Naive B cell (primary cell): ENCODE data around the gene PODXL. TPM values are rescaled to one million over a fixed set of nuclear protein-coding genes. Genes with fewer than 3 reads are reported as not detected.
A peak's percentile ranks its signal among the peaks of the same experiment; 100 is the strongest.

Experiments
- ATAC-seq, 2 donors: fragments of 150-1000 bp; cut with Tn5 transposase; 2 replicates each; pipeline ENCODE4 v1.10.0; 2021; ENCODE audit warnings: low read depth in 2 of 2, mild to moderate bottlenecking in 2 of 2, moderate library complexity in 2 of 2
- DNase-seq: peaks from one replicate; pipeline ENCODE4 v3.0.0; 2022
- H3K27ac Mint-ChIP-seq, 6 donors: one replicate each; pipeline ENCODE4 v1.8.0; 2020 to 2022; ENCODE audit warnings: mild to moderate bottlenecking in 6 of 6, mixed read lengths in 6 of 6, moderate library complexity in 5 of 6, inconsistent platforms in 2 of 6
- H3K27me3 Mint-ChIP-seq, 3 donors: one replicate each; pipeline ENCODE4 v1.8.0; 2021 to 2022; ENCODE audit warnings: mixed read lengths in 3 of 3, mild to moderate bottlenecking in 1 of 3
- H3K36me3 Mint-ChIP-seq, 2 donors: one replicate each; pipeline ENCODE4 v1.8.0; 2020 to 2022; ENCODE audit warnings: mixed read lengths in 2 of 2, inconsistent platforms in 1 of 2, mild to moderate bottlenecking in 1 of 2
- H3K4me1 Mint-ChIP-seq, 3 donors: one replicate each; pipeline ENCODE4 v1.8.0; 2020 to 2022; ENCODE audit warnings: mixed read lengths in 3 of 3, inconsistent platforms in 1 of 3, mild to moderate bottlenecking in 1 of 3, moderate library complexity in 1 of 3
- H3K4me3 Mint-ChIP-seq, 8 donors: one replicate each; pipeline ENCODE4 v1.8.0; 2020 to 2022; ENCODE audit warnings: mild to moderate bottlenecking in 8 of 8, mixed read lengths in 8 of 8, moderate library complexity in 8 of 8, inconsistent platforms in 2 of 8
- H3K9me3 Mint-ChIP-seq, 7 donors: one replicate each; pipeline ENCODE4 v1.8.0; 2020 to 2022; ENCODE audit warnings: mixed read lengths in 7 of 7, mild to moderate bottlenecking in 5 of 7, inconsistent platforms in 2 of 7, moderate library complexity in 1 of 7
- polyA plus RNA-seq, 6 donors: library from polyadenylated mRNA; unstranded; fragments of 300-500 nt; fragmentation: Illumina TruSeq; gene quantifications; one replicate each; pipeline ENCODE4 v1.2.3, GENCODE V29; 2021; ENCODE audit warnings: low read depth in 6 of 6

The PODXL gene
- under 1 TPM in 5 of 6 donors, not detected in 1; 0.12 to 0.90 (median 0.68) TPM for polyA plus RNA-seq

DNA sequence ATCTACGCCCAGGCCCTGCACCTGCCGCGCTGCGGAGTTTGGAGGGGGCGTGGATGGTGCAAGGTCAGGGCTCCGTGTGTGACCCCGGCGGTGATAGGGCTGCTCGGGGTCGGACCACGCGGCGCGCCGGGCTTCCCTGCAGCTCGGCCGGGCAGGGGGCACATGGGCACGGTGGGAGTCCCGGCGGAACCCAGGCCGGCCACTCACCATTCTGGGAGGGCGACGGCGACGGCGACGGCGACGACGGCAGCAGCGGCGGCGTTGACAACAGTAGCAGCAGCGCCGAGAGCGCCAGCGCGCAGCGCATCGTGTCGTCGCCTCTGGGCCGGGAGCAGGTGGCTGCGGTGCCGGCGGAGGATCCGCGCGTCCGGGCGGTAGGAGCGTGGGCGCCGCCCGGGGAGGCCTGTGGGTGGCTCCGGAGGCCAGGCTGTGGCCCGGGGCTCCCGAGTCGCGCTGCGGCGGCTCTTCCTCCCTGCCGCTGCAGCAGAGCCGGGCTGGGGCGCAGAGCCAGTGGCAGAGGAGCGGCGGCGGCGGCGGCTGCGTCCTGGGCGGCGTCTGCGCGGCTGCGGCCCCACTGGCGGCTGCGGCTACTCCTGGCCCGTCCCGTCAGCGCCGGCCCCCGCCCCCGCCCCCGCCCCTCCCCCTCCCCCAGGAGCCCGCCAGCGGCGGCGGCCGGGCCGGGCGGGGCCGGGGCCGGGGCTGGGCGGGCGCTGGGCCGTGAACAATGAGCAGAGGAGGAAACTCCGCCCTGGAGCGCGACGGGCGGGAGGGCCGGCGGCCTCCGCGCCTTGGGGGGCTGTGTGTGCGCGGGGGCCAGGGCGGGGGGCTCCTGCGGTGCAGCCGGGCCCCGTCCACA is at the start of gene PODXL:
Gene PODXL, minus strand, starts transcription at position 576 of the 856 bp plus-strand sequence. Its CDS starts 269 bp downstream, at position 307.
- H3K9me3 Mint-ChIP-seq = no peaks in the 10 kb centered on the region
- peaks cover 23 to 35% (median 32%) of the 10 kb centered on the region in 3 donors for H3K27me3 Mint-ChIP-seq
- ATAC-seq (peak; percentile 75), DNase-seq (peak; percentile 56)
- peak within 1 kb of the TSS in 3 of 6 donors; percentile 26 to 80 (median 73) for H3K27ac Mint-ChIP-seq
- H3K4me1 Mint-ChIP-seq = peaks cover 18 to 28% (median 22%) of the 10 kb centered on the region in 3 donors
- H3K36me3 Mint-ChIP-seq = no peaks in the 10 kb centered on the region
- H3K4me3 Mint-ChIP-seq = peak within 1 kb of the TSS; percentile 87 to 94 (median 90)

DNA sequence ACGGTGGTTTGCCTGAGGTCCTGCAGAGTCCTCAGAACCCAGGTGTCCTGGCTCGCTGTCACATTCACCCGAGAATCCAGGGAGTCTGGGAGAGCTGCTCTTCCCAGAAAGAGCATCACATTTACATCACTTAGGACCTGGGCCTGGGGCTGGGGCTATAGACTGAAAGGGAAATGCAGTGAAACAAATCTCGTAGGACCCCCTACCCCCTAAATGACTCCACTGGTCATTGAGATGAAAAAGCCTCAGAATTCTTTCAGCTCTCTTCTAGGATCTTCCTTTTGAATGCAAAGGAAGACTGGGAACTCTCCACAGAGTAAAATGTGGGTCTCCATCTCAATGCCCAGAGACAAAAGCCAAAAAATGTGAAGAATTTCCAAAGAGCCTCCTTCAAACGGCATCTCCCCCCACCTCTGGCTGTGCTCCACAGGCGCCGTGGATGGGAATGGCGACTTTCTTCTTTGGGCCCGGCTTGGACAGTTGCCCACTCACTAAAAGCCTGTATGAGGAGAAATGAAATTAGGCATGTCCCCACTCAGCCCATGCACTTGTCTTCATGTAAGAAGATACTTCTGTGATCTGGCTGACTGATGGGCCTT is 49.0 kb upstream of the PODXL start:
- no peak for ATAC-seq
- peaks cover 0 to 5% (median 0%) of the 10 kb centered on the region in 7 donors for H3K9me3 Mint-ChIP-seq
- no peak for DNase-seq
- no peak overlapping the region for H3K27ac Mint-ChIP-seq
- H3K27me3 Mint-ChIP-seq = peaks cover 37 to 58% (median 54%) of the 10 kb centered on the region in 3 donors
- H3K4me3 Mint-ChIP-seq = no peak overlapping the region
- no peaks in the 10 kb centered on the region for H3K36me3 Mint-ChIP-seq
- peaks cover 0 to 5% (median 0%) of the 10 kb centered on the region in 3 donors for H3K4me1 Mint-ChIP-seq

DNA sequence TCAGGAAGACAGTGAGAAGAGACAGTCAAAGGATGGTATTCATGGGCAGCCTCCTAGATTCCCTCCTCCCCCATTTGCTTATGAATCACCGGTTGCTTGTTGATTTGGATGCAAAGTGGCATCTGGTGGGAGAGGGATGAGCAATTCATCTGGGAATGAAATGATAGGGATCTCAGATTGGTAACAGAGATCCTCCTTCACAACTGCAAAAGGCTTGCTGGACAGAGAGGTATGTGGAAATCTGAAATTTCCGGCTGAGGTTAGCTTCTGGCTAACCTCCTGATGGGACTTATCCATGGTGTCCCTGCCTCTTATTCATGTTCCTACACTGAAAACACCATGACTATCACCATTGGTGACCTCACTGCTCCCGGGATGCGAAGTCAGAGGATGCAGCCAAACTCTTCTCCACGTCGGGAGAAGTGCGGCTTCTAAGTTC is 48.4 kb upstream of the PODXL start:
- Mint-ChIP-seq H3K4me1 (peaks cover 0 to 5% (median 0%) of the 10 kb centered on the region in 3 donors), H3K9me3 (peaks cover 0 to 5% (median 0%) of the 10 kb centered on the region in 7 donors), H3K4me3 (no peak overlapping the region), H3K27me3 (peaks cover 37 to 62% (median 54%) of the 10 kb centered on the region in 3 donors), H3K36me3 (no peaks in the 10 kb centered on the region), H3K27ac (no peak overlapping the region)
- DNase-seq (no peak), ATAC-seq (no peak)

DNA sequence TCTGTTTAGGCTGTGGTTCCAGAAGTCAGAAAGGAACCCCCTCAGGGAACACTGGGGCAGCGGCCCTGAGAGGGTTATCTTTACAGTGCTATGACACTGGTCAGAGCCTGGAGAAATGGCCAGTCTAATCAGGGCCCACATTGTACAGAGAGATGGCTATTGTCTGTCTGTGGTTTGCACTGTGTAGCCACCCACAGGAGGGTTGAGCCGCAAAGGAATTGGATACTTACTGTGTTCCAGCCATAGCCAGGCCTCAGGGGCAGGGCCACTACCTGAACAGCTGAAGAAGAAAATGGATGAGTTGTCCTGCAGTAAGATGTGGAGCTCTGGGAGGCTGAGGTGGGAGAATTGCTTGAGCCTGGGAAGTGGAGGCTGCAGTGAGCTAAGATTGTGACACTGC is 47.5 kb upstream of the PODXL start:
- H3K27me3 Mint-ChIP-seq = peaks cover 37 to 62% (median 54%) of the 10 kb centered on the region in 3 donors
- DNase-seq (no peak), ATAC-seq (no peak)
- peaks cover 0 to 5% (median 0%) of the 10 kb centered on the region in 7 donors for H3K9me3 Mint-ChIP-seq
- H3K36me3 Mint-ChIP-seq = no peaks in the 10 kb centered on the region
- H3K27ac Mint-ChIP-seq = no peak overlapping the region
- H3K4me3 Mint-ChIP-seq = no peak overlapping the region
- H3K4me1 Mint-ChIP-seq = peaks cover 0 to 5% (median 0%) of the 10 kb centered on the region in 3 donors

DNA sequence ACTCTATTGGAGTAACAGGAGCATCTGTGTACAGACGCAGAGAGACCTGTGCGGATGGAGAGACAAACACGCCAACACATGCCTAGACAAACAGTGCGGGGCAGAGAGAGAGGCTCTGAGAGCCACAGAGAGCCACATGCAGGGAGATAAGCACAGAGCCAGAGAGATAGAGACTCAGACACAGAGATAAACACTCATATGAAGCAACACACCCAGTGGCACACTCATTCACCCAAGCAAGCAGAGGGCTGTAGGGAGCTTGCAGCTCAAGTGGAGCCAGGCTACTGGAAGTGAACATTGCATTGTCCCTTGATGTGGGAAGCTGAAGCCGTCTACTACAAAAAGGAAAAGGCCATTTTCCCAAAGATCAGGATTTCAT is 46.6 kb upstream of the PODXL start:
- no peaks in the 10 kb centered on the region for H3K36me3 Mint-ChIP-seq
- ATAC-seq = no peak

DNA sequence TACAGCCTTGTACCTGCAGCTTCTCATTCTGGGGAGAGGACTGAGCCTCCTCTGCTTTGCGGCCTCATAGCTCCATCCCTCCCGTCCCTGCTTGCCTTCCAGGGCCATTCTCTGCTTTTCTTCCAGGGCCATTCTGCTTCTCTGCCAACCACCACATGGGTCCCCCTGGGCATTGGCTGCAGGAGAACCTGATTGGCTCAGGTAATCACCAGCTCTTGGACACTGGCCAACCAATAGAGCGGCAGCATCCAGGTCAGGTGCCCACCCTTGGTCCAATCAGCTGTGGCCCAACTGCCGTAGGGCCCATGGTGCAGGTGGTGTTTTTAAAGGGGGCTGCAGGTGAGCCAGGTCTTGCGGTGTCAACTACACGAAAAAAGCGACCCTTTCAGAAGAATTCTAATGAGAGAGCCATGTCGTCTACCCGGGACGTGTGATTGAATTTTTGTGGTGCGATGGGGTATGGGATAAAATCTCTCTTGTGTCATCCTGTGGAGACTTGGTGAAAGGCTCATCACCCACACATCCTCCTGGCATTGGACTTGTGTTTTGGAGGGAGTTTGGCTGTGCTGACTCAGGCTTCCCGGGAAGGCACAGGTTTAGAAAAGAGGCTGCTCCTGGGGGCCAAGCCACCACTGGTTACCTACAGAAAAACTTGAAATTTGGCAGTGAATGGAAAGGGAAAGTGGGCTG is 46.0 kb upstream of the PODXL start:
- no peak overlapping the region for H3K4me3 Mint-ChIP-seq
- H3K27ac Mint-ChIP-seq = peak overlapping the region in 2 of 6 donors; percentile 23 to 62
- H3K4me1 Mint-ChIP-seq = peaks cover 0 to 5% (median 0%) of the 10 kb centered on the region in 3 donors

More for the DNA sequence above, 46.6 kb upstream of the PODXL start:
- peaks cover 34 to 62% (median 50%) of the 10 kb centered on the region in 3 donors for H3K27me3 Mint-ChIP-seq
- peaks cover 0 to 5% (median 0%) of the 10 kb centered on the region in 7 donors for H3K9me3 Mint-ChIP-seq
- H3K4me3 Mint-ChIP-seq = no peak overlapping the region
- peak overlapping the region in 2 of 6 donors; percentile 4 to 8 for H3K27ac Mint-ChIP-seq
- peaks cover 0 to 5% (median 0%) of the 10 kb centered on the region in 3 donors for H3K4me1 Mint-ChIP-seq
- no peak for DNase-seq

DNA sequence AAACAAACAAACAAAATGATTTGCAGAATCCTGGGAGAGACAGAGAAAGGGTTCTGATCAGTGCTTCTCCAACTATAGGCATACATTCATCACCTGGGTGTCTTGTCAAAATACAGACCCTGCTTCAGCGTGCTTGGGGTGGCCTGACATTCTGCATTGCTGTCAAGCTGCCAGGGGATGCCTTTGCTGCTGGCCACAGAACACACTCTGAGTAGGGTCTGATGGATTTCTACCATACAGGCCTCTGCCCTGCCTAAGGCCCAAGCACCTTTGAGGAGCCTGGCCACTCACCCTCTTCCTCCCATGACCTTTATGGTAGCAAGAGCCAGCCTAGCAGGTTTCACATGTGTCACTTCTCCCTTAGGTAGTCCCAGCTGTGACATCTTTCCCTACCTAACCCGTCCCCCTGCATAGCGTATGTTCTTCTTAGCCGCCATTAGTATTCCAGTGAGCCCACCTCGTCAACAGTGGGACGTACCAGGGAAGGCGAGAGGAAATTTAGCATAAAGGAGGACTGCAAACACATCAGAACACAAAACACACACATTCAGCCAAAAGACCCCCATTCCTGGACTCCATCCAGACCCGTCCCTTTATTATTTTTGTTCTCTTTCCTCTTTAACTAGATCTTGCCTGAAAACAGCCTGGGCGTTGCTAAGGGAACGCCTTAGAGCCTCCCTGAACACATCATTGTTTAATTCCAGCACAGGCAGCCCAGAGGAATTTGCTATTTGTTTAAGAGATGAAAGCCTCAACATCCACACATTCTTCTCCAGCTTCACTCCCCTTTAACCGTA is 43.9 kb upstream of the PODXL start:
- Mint-ChIP-seq H3K9me3 (peaks cover 0 to 3% (median 0%) of the 10 kb centered on the region in 7 donors), H3K27me3 (peaks cover 28 to 48% (median 31%) of the 10 kb centered on the region in 3 donors), H3K36me3 (no peaks in the 10 kb centered on the region), H3K27ac (no peak overlapping the region), H3K4me1 (no peaks in the 10 kb centered on the region), H3K4me3 (no peak overlapping the region)
- DNase-seq (no peak), ATAC-seq (no peak)

More for the DNA sequence above, 46.0 kb upstream of the PODXL start:
- no peak for DNase-seq
- H3K27me3 Mint-ChIP-seq = peaks cover 33 to 57% (median 44%) of the 10 kb centered on the region in 3 donors
- H3K9me3 Mint-ChIP-seq = peaks cover 0 to 4% (median 0%) of the 10 kb centered on the region in 7 donors
- ATAC-seq = no peak
- H3K36me3 Mint-ChIP-seq = no peaks in the 10 kb centered on the region

DNA sequence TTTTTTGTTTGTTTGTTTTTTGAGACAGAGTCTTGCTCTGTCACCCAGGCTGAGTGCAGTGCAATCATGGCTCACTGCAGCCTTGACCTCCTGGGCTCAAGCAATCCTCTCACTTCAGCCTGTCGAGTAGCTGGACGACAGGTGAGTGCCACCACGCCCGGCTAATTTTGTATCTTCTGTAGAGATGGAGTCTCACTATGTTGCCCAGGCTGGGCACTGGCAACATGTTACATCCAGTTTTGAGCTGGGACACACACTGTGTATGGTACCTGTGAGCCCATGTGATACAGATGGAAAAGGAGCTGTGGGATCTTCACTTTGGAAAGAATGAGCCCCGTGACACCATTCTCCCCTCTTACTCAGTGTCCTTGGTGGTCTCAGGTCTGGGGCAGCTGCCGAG is 40.4 kb upstream of the PODXL start:
- DNase-seq = no peak
- H3K27ac Mint-ChIP-seq = no peak overlapping the region
- no peak for ATAC-seq
- no peak overlapping the region for H3K4me3 Mint-ChIP-seq
- H3K4me1 Mint-ChIP-seq = no peaks in the 10 kb centered on the region
- H3K9me3 Mint-ChIP-seq = peaks cover 0 to 2% (median 0%) of the 10 kb centered on the region in 7 donors
- peaks cover 0 to 24% (median 10%) of the 10 kb centered on the region in 3 donors for H3K27me3 Mint-ChIP-seq
- no peaks in the 10 kb centered on the region for H3K36me3 Mint-ChIP-seq

DNA sequence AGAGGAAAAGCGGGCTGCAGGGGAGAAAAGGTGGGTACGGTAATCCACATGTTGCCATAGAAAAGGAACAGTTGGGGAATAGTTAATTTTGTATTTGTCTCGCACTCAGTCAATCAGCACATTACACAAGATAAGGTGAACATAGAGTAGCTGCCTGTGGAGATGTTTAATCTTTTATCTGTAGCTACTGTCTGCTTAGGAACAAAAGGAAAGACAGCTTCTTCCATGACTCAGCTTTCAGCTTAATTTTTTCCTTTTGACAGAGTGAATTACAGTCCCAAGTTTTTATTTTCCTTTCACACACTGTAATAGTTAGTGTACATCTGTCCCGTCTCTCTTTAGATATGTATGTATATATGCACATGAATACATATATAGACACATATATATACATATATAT is 39.3 kb upstream of the PODXL start:
- Mint-ChIP-seq H3K4me3 (no peak overlapping the region), H3K27me3 (peaks cover 0 to 30% (median 7%) of the 10 kb centered on the region in 3 donors), H3K36me3 (no peaks in the 10 kb centered on the region), H3K9me3 (no peaks in the 10 kb centered on the region), H3K4me1 (no peaks in the 10 kb centered on the region), H3K27ac (no peak overlapping the region)
- no peak for ATAC-seq
- no peak for DNase-seq

DNA sequence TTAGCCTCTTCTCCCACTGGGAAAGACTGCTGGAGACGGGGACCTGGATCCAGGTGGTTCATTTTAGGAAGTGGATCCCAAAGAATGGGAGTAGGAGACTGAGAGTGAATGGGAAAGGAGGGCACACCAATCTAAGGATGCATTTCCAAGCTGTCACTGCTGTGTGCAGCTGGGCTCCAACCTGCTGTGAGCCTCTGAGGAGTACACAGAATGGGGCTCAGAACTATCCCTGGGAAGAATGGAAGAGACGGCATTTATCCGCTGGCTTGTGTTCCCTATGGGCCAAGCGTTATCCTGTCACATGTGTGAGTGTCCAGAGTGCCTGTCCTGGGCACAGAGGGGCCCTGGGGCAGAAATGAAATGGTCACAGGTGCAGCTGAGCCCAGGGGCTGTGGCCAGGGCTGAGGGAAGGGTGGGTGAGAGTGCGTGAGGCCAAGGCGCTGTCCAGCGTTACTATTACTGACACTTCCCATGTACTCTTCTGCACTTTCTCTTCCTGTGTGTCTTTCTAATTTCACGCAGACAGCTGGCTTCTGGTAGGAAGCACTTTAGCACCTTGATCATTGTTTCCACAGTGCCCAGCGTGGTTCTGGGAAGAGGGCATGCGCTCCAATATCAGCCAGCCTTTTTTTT is 35.4 kb upstream of the PODXL start:
- no peak for ATAC-seq
- H3K27me3 Mint-ChIP-seq = peaks cover 0 to 24% (median 6%) of the 10 kb centered on the region in 3 donors
- no peak for DNase-seq
- H3K9me3 Mint-ChIP-seq = no peaks in the 10 kb centered on the region
- H3K4me1 Mint-ChIP-seq = no peaks in the 10 kb centered on the region
- no peaks in the 10 kb centered on the region for H3K36me3 Mint-ChIP-seq
- H3K27ac Mint-ChIP-seq = no peak overlapping the region
- H3K4me3 Mint-ChIP-seq = no peak overlapping the region

DNA sequence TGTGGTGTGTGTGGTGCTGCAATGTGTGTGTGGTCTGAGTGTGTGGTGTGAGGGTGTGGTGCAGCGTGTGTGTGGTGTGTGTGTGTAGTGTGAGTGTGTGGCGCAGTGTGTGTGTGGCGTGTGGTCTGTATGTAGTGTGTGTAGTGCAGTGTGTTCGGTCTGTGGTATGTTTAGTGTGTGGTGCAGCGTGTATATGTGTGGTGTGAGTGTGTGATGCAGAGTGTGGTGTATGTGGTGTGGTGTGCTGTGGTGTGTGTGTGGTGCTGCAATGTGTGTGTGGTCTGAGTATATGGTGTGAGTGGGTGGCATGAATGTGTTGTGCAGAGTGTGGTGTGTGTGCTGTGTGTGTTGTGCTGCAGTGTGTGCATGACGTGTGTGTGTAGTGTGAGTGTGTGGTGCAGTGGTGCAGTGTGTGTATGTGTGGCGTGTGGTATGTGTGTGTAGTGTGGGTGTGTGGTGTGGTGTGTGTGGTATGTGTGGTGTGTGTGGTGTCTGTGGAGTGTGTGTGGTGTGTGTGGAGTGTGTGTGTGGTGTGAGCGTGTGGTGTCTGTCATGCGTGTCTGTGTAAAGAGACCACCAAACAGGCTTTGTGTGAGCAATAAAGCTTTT is 31.0 kb upstream of the PODXL start:
- Mint-ChIP-seq H3K4me1 (no peaks in the 10 kb centered on the region), H3K27me3 (peaks cover 0 to 23% (median 7%) of the 10 kb centered on the region in 3 donors), H3K27ac (no peak overlapping the region), H3K9me3 (no peaks in the 10 kb centered on the region), H3K4me3 (no peak overlapping the region), H3K36me3 (no peaks in the 10 kb centered on the region)
- DNase-seq (no peak), ATAC-seq (no peak)

DNA sequence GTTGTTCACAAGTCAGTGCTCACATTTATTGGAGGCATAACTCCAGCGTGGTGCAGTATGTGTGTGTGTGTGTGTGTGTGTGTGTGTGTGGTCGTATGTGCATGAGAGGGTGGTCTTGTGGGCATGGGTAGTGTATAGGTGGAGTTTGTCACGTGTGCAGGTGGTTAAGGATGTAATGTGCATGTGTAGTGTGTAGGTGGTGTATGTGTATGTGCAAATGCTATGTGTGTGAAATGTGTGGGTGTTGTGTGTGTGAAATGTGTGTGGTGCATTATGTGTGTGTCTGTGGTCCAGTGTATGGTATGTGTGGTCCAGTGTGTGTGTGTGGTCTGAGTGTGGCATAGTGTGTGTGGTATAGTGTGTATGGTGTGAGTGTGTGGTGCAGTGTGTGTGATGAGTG is 30.3 kb upstream of the PODXL start:
- no peak for ATAC-seq
- Mint-ChIP-seq H3K4me3 (no peak overlapping the region), H3K4me1 (no peaks in the 10 kb centered on the region), H3K9me3 (no peaks in the 10 kb centered on the region), H3K36me3 (no peaks in the 10 kb centered on the region), H3K27ac (no peak overlapping the region), H3K27me3 (peaks cover 0 to 23% (median 7%) of the 10 kb centered on the region in 3 donors)
- DNase-seq = no peak
